Cardiac fibroblast (primary cell): ENCODE results near the gene HDAC4.

Experiments
- DNase-seq, 2 donors: peaks; one replicate each; pipeline versions ENCODE4 v3.0.0 to v3.0.0-alpha.2; 2010; ENCODE audit warnings: low read depth in 2 of 2
- H3K4me3 ChIP-seq, 2 donors: replicated peaks in 1 of 2; 1 replicate in 1 of 2; 2 replicates in 1 of 2; pipeline ENCODE4 v1.5.1; 2011; ENCODE audit warnings: low read depth in 2 of 2, low read length in 2 of 2, mild to moderate bottlenecking in 2 of 2, moderate library complexity in 1 of 2
- CTCF ChIP-seq: IDR thresholded peaks from one replicate; pipeline ENCODE4 v1.5.1; 2011; ENCODE audit warnings: low read depth, mild to moderate bottlenecking, low read length, inconsistent platforms

HDAC4 gene

GRCh38 chr2:239312081-239312511 is 88.7 kb downstream of the HDAC4 start:
- no peak for TF ChIP-seq CTCF
- no peak for DNase-seq

GRCh38 chr2:239311132-239312040 is 89.4 kb downstream of the HDAC4 start:
- no peak for TF ChIP-seq CTCF

More at GRCh38 chr2:239312081-239312511, 88.7 kb downstream of the HDAC4 start:
- no peak overlapping the region for H3K4me3 ChIP-seq

GRCh38 chr2:239310401-239311061 is 90.3 kb downstream of the HDAC4 start:
- no peak for DNase-seq
- H3K4me3 ChIP-seq: no peak overlapping the region
- no peak for TF ChIP-seq CTCF

More at GRCh38 chr2:239311132-239312040, 89.4 kb downstream of the HDAC4 start:
- DNase-seq: no peak
- H3K4me3 ChIP-seq: no peak overlapping the region

GRCh38 chr2:239309398-239310245 is 91.2 kb downstream of the HDAC4 start:
- H3K4me3 ChIP-seq: peak overlapping the region in 1 of 2 donors; percentile 32
- DNase-seq: no peak
- TF ChIP-seq CTCF: no peak

- DNase-seq: peak; percentile 66 to 67
- no peak for TF ChIP-seq CTCF
- peak overlapping the region; percentile 28 to 32 for H3K4me3 ChIP-seq
Observed at GRCh38 chr2:239308661-239309397, 92.0 kb downstream of the HDAC4 start.
